Measurements from ENCODE around the gene DDX50.

- TF ChIP-seq EP300 (IDR thresholded peaks at IDR 0.05; ENCODE audit: borderline replicate concordance), result no peak
- no peak for TF ChIP-seq EGR1 (IDR thresholded peaks at IDR 0.05)
- TF ChIP-seq, protein P1, sequence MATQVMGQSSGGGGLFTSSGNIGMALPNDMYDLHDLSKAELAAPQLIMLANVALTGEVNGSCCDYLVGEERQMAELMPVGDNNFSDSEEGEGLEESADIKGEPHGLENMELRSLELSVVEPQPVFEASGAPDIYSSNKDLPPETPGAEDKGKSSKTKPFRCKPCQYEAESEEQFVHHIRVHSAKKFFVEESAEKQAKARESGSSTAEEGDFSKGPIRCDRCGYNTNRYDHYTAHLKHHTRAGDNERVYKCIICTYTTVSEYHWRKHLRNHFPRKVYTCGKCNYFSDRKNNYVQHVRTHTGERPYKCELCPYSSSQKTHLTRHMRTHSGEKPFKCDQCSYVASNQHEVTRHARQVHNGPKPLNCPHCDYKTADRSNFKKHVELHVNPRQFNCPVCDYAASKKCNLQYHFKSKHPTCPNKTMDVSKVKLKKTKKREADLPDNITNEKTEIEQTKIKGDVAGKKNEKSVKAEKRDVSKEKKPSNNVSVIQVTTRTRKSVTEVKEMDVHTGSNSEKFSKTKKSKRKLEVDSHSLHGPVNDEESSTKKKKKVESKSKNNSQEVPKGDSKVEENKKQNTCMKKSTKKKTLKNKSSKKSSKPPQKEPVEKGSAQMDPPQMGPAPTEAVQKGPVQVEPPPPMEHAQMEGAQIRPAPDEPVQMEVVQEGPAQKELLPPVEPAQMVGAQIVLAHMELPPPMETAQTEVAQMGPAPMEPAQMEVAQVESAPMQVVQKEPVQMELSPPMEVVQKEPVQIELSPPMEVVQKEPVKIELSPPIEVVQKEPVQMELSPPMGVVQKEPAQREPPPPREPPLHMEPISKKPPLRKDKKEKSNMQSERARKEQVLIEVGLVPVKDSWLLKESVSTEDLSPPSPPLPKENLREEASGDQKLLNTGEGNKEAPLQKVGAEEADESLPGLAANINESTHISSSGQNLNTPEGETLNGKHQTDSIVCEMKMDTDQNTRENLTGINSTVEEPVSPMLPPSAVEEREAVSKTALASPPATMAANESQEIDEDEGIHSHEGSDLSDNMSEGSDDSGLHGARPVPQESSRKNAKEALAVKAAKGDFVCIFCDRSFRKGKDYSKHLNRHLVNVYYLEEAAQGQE (IDR thresholded peaks at IDR 0.05; ENCODE audit: low read depth), result no peak
- no peak for TF ChIP-seq TEAD4 (IDR thresholded peaks at IDR 0.05)
- TF ChIP-seq ZBTB7A (IDR thresholded peaks at IDR 0.05; ENCODE audit: low read depth), result no peak
Measured at GRCh38 chr10:68981074-68981473, 80.0 kb downstream of the DDX50 start.
